K562 (cell line): ENCODE data around the gene CSAD. TPM values are rescaled to one million over a fixed set of nuclear protein-coding genes. Genes with fewer than 3 reads are reported as not detected.

Experiments used
- ATAC-seq: fragments of 200-7000 bp; cut with Tn5 transposase; 3 replicates; pipeline ENCODE4 v1.9.1; 2020; ENCODE audit warnings: moderate library complexity
- BruUV-seq: library from RNA; stranded (reverse); fragments of 400-500 nt; replicated peaks from 2 replicates; lab custom pipeline; 2021; lab: Mats Ljungman, UMichigan
- CTCF ChIA-PET: fragments of 300-600 bp; formaldehyde crosslinking; extraction: SDS; loops from one replicate; lab custom pipeline; 2021; ENCODE audit warnings: low intra/inter-chr PET ratio; lab: Yijun Ruan, JAX
- POLR2A ChIA-PET: fragments of 300-600, 350-650 bp; sonication (Branson Sonifier 250); formaldehyde crosslinking; extraction: SDS; loops from one replicate; lab custom pipeline; 2021; ENCODE audit warnings: antibody characterized with exemption, inconsistent platforms; lab: Yijun Ruan, JAX
- DNase-seq, 4 experiments: peaks; one replicate each; pipeline versions ENCODE4 v3.0.0 to v3.0.0-alpha.2; 2011 to 2018; ENCODE audit warnings: low spot score in 3 of 4, mixed read lengths in 3 of 4; ENCODE audit errors: extremely low read depth in 1 of 4
- FAIRE-seq: peaks from 2 replicates; lab custom pipeline; 2011; peaks lifted over from hg19 to GRCh38; lab: Jason Lieb, UNC
- H2AFZ ChIP-seq: 2 replicates; pipeline ENCODE4 v1.6.0; 2011; ENCODE audit warnings: low read depth, low read length, control low read depth, inconsistent platforms
- H3K27ac ChIP-seq: fragments of 200-600 bp; 3 replicates; pipeline ENCODE4 v1.8.0; 2011; ENCODE audit warnings: low read depth, mild to moderate bottlenecking, control low read depth, inconsistent platforms, low read length, moderate library complexity, mixed read lengths; ENCODE audit errors: extremely low read depth
- H3K27me3 ChIP-seq, 2 experiments: fragments of 300-600 bp in 1 of 2; 2 replicates in 1 of 2; 3 replicates in 1 of 2; pipeline versions ENCODE4 v1.6.0 to v1.8.0; 2011; ENCODE audit warnings: inconsistent platforms in 2 of 2, low read length in 2 of 2, mild to moderate bottlenecking in 1 of 2, mixed read lengths in 1 of 2, moderate library complexity in 1 of 2; ENCODE audit not compliant: control insufficient read depth in 2 of 2, insufficient read depth in 2 of 2
- H3K36me3 ChIP-seq: fragments of 300-600 bp; 3 replicates; pipeline ENCODE4 v1.8.0; 2011; ENCODE audit warnings: mild to moderate bottlenecking, low read length, inconsistent platforms; ENCODE audit not compliant: control insufficient read depth, insufficient read depth
- H3K4me1 ChIP-seq, 2 experiments: fragments of 200-600 bp in 1 of 2; replicated peaks in 1 of 2; 2 replicates in 1 of 2; 3 replicates in 1 of 2; pipeline versions ENCODE4 v1.5.1 to v1.8.0; 2011; ENCODE audit warnings: inconsistent platforms in 2 of 2, low read length in 2 of 2, mild to moderate bottlenecking in 1 of 2, mixed read lengths in 1 of 2, moderate library complexity in 1 of 2; ENCODE audit not compliant: control insufficient read depth in 2 of 2, insufficient read depth in 2 of 2
- H3K4me2 ChIP-seq: 2 replicates; pipeline ENCODE4 v1.6.1; 2011; ENCODE audit warnings: low read length, control low read depth, inconsistent platforms, mixed read lengths; ENCODE audit not compliant: insufficient read depth
- H3K4me3 ChIP-seq: fragments of 200-600 bp; sonication (generic), shearing (Covaris generic); 2 replicates; pipeline ENCODE4 v1.5.1; 2016; ENCODE audit warnings: control low read depth, inconsistent platforms
- H3K79me2 ChIP-seq: fragments of 200-600 bp; 3 replicates; pipeline ENCODE4 v1.8.0; 2011; ENCODE audit warnings: low read length, inconsistent platforms; ENCODE audit not compliant: control insufficient read depth, insufficient read depth
- H3K9ac ChIP-seq, 2 experiments: 2 replicates each; pipeline versions ENCODE4 v1.6.0 to v1.6.1; 2011; ENCODE audit warnings: low read depth in 2 of 2, low read length in 2 of 2, control low read depth in 1 of 2, inconsistent platforms in 1 of 2, mild to moderate bottlenecking in 1 of 2, mixed read lengths in 1 of 2; ENCODE audit not compliant: insufficient read depth in 1 of 2
- H3K9me1 ChIP-seq: one replicate; pipeline ENCODE4 v1.6.0; 2011; ENCODE audit warnings: inconsistent platforms, mild to moderate bottlenecking, low read length, moderate library complexity; ENCODE audit not compliant: control insufficient read depth, insufficient read depth
- H3K9me3 ChIP-seq: replicated peaks from 2 replicates; pipeline ENCODE4 v1.5.1; 2011; ENCODE audit warnings: low read depth, low read length, inconsistent platforms; ENCODE audit not compliant: control insufficient read depth, insufficient read depth
- H4K20me1 ChIP-seq: replicated peaks from 2 replicates; pipeline ENCODE4 v1.6.1; 2011; ENCODE audit warnings: low read length, inconsistent platforms, mixed read lengths; ENCODE audit not compliant: control insufficient read depth, insufficient read depth
- CBFB ChIP-seq: sonication (generic); formaldehyde crosslinking; IDR thresholded peaks from 2 replicates; pipeline ENCODE4 v1.4.0; 2020; ENCODE audit warnings: mild to moderate bottlenecking, missing genetic modification reagents
- DNMT1 ChIP-seq: fragments of 450-650 bp; IDR thresholded peaks from 2 replicates; pipeline ENCODE4 v1.6.1; 2016; ENCODE audit warnings: antibody characterized with exemption, mild to moderate bottlenecking
- DPF2 ChIP-seq: fragments of 450-650 bp; IDR thresholded peaks from 2 replicates; pipeline ENCODE4 v1.6.1; 2016
- KDM4B ChIP-seq, 2 experiments: fragments of 450-650 bp in 1 of 2; sonication (generic) in 1 of 2; IDR thresholded peaks; 2 replicates each; pipeline ENCODE4 v1.6.1; 2016 to 2017; ENCODE audit warnings: borderline replicate concordance in 2 of 2, antibody characterized with exemption in 1 of 2, low read depth in 1 of 2, mild to moderate bottlenecking in 1 of 2
- KLF16 ChIP-seq: IDR thresholded peaks from 2 replicates; pipeline ENCODE4 v1.6.1; 2016; ENCODE audit warnings: antibody characterized with exemption
- SMARCA4 ChIP-seq: fragments of 450-650 bp; IDR thresholded peaks from 2 replicates; pipeline ENCODE4 v1.6.1; 2016
- SMARCE1 ChIP-seq: fragments of 450-650 bp; IDR thresholded peaks from 2 replicates; pipeline ENCODE4 v1.7.1; 2016; ENCODE audit warnings: mild to moderate bottlenecking
- TAL1 ChIP-seq: fragments of 450-650 bp; IDR thresholded peaks from 2 replicates; pipeline ENCODE4 v1.6.1; 2016; ENCODE audit warnings: mild to moderate bottlenecking
- TEAD1 ChIP-seq, 2 experiments: fragments of 450-650 bp in 1 of 2; sonication (generic) in 1 of 2; formaldehyde crosslinking; IDR thresholded peaks; 2 replicates each; pipeline versions ENCODE4 v1.4.0 to v1.8.0; 2020 to 2022; ENCODE audit warnings: mild to moderate bottlenecking in 2 of 2, missing genetic modification reagents in 1 of 2
- ZNF551 ChIP-seq: fragments of 250-450 bp; sonication (Bioruptor Pico); IDR thresholded peaks from 2 replicates; pipeline ENCODE4 v1.5.0; 2021; ENCODE audit warnings: mild to moderate bottlenecking, moderate library complexity
- ZNF644 ChIP-seq: fragments of 200-800 bp; sonication (Bioruptor generic); IDR thresholded peaks from 2 replicates; pipeline ENCODE4 v1.6.1; 2016; ENCODE audit warnings: low read depth, missing genetic modification characterization, missing compliant biosample characterization
- WGBS: fragments of 100-300 bp; shearing (Covaris generic); methylation state at CpG from one replicate; pipeline ENCODE4 v1.1.6; 2016; ENCODE audit warnings: low coverage, mixed read lengths; ENCODE audit not compliant: insufficient coverage; ENCODE audit errors: missing lambda C conversion rate; 5-methylcytosine and 5-hydroxymethylcytosine counted together
- in situ Hi-C: fragments of 300-500 bp; cut with MboI; formaldehyde crosslinking; loops from 4 replicates; pipeline ENCODE4 v1.15.0; 2018; ENCODE audit warnings: inconsistent platforms, mixed read lengths
- intact Hi-C: fragments of 100-400 bp; cut with micrococcal nuclease; formaldehyde crosslinking; loops from 2 replicates; pipeline ENCODE4 v1.14.2; 2022
- polyA plus RNA-seq, 8 experiments: library from polyadenylated mRNA; depleted of rRNA in 4 of 8; stranded (reverse) in 5 of 8; unstranded in 3 of 8; fragments of >200 nt; fragmentation: Nextera tagmentation in 2 of 8; fragmentation: Illumina TruSeq in 1 of 8; extraction: Ambion mirVana in 2 of 8; extraction: Trizol in 1 of 8; gene quantifications; 2 replicates each; pipeline versions ENCODE4 v1.2.1 to v1.2.3, GENCODE V29; 2011 to 2014; ENCODE audit warnings: inconsistent platforms in 1 of 8, missing spikeins in 1 of 8
- total RNA-seq, 7 experiments: library from RNA; depleted of rRNA in 6 of 7; stranded (reverse); fragments of >200 nt in 6 of 7; fragmentation: Illumina TruSeq in 2 of 7; extraction: Trizol in 2 of 7; gene quantifications; 2 replicates each; pipeline versions ENCODE4 v1.2.1 to v1.2.3, GENCODE V29; 2011 to 2021; ENCODE audit warnings: low replicate concordance in 1 of 7
- TF ChIP-seq, protein P1 (sequence below), 2 experiments: fragments of 450-650 bp; IDR thresholded peaks; 2 replicates each; pipeline ENCODE4 v1.6.1; 2018; ENCODE audit warnings: mild to moderate bottlenecking in 2 of 2, low read depth in 1 of 2; ENCODE audit not compliant: partially characterized antibody in 2 of 2
- TF ChIP-seq, protein P2 (sequence below): fragments of 250-450 bp; sonication (Bioruptor Pico); IDR thresholded peaks from 2 replicates; pipeline ENCODE4 v1.4.0; 2020; ENCODE audit warnings: mild to moderate bottlenecking, moderate library complexity, borderline replicate concordance
- TF ChIP-seq, protein P3 (sequence below), 2 experiments: fragments of 250-450 bp in 1 of 2; fragments of 450-650 bp in 1 of 2; sonication (Bioruptor Pico) in 1 of 2; IDR thresholded peaks; 2 replicates each; pipeline versions ENCODE4 v1.6.1 to v1.8.0; 2016 to 2021; ENCODE audit warnings: mild to moderate bottlenecking in 2 of 2, moderate library complexity in 2 of 2, missing compliant biosample characterization in 1 of 2, missing genetic modification characterization in 1 of 2

CSAD gene
- total and polyA plus RNA-seq, 9 of the 15 experiments (the other 6 are each of a cell fraction or from before 2014, with no cell fraction given): 1.8 to 19.6 (median 8.1) TPM

DNA sequence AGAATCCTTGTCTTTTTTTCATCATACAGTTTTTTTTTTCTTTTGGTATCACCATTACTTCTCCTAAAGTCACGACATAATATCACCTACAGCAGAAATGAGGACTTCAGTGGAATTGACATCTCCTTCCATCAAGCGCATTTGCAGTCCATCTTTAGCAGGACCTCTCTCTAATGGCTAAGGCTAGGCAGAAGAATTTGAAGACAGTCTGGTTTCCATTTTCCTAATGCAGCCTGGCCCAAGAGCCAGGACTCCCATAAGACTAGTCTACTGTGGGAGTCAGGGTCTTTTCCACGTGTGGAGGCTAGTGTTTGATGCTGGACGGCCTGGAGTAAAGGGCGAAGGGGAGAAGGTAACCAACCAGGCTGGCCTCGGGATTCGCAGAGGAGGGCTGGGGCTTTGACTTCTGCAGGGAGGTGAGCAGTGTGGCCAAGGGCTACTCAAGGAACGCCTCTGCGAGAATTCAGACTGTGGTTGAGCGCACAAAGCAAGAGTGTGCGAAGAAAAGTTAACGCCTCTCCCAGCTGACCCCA lies 972 bp downstream of the CSAD start:
- Histone ChIP-seq H3K36me3 (peaks cover 31% of the 10 kb centered on the region), H3K27ac (peak overlapping the region; percentile 86), H3K4me2 (peak overlapping the region; percentile 92), H3K9me3 (peaks cover 5% of the 10 kb centered on the region), H3K9ac (peak overlapping the region; percentile 82 to 100), H3K9me1 (no peaks in the 10 kb centered on the region), H3K4me3 (peak overlapping the region; percentile 75), H3K4me1 (peaks cover 19 to 26% of the 10 kb centered on the region in 2 experiments; a peak in 4 of 5 replicates), H3K79me2 (peaks cover 34% of the 10 kb centered on the region), H4K20me1 (no peaks in the 10 kb centered on the region), H2AFZ (peak overlapping the region; percentile 87), H3K27me3 (no peaks in the 10 kb centered on the region)
- BruUV-seq: TSS peak; percentile 84
- FAIRE-seq (peak; percentile 51), DNase-seq (peak in 2 of 4 experiments; percentile 42 to 43), ATAC-seq (peak; percentile 56)
- in situ Hi-C loops: loop anchor here (10.0 kb wide), 1 partner anchor 755 kb away; no protein-coding TSS in a partner anchor
- ChIA-PET CTCF (interaction anchor here (0.7 kb wide), 1 partner anchor 14 kb away, joined by 4 read pairs; no protein-coding TSS in a partner anchor), POLR2A (interaction anchor here (0.9 to 2.3 kb wide), 6 partner anchors 8 to 41 kb away, joined by 3 to 8 read pairs (median 6); no protein-coding TSS in a partner anchor)
- intact Hi-C loops: loop anchor here (2.0 kb wide), 1 partner anchor 41 kb away; no protein-coding TSS in a partner anchor
- WGBS: 4% methylated on average over 12 of the region's 12 CpGs
- TF ChIP-seq DPF2: peak; percentile 3; the same call in 1 of the 2 replicates
- peak; percentile 42; the same call in 1 of the 2 replicates for TF ChIP-seq SMARCE1
- no peak for TF ChIP-seq KLF16
- peak; percentile 37; the same call in 1 of the 2 replicates for TF ChIP-seq SMARCA4
- no peak for TF ChIP-seq KDM4B (IDR thresholded peaks at IDR 0.05; ENCODE audit: borderline replicate concordance in 2 of 2, low read depth in 1 of 2)
- TF ChIP-seq, protein P1, sequence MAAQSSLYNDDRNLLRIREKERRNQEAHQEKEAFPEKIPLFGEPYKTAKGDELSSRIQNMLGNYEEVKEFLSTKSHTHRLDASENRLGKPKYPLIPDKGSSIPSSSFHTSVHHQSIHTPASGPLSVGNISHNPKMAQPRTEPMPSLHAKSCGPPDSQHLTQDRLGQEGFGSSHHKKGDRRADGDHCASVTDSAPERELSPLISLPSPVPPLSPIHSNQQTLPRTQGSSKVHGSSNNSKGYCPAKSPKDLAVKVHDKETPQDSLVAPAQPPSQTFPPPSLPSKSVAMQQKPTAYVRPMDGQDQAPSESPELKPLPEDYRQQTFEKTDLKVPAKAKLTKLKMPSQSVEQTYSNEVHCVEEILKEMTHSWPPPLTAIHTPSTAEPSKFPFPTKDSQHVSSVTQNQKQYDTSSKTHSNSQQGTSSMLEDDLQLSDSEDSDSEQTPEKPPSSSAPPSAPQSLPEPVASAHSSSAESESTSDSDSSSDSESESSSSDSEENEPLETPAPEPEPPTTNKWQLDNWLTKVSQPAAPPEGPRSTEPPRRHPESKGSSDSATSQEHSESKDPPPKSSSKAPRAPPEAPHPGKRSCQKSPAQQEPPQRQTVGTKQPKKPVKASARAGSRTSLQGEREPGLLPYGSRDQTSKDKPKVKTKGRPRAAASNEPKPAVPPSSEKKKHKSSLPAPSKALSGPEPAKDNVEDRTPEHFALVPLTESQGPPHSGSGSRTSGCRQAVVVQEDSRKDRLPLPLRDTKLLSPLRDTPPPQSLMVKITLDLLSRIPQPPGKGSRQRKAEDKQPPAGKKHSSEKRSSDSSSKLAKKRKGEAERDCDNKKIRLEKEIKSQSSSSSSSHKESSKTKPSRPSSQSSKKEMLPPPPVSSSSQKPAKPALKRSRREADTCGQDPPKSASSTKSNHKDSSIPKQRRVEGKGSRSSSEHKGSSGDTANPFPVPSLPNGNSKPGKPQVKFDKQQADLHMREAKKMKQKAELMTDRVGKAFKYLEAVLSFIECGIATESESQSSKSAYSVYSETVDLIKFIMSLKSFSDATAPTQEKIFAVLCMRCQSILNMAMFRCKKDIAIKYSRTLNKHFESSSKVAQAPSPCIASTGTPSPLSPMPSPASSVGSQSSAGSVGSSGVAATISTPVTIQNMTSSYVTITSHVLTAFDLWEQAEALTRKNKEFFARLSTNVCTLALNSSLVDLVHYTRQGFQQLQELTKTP (IDR thresholded peaks at IDR 0.05; ENCODE audit: low read depth in 1 of 2, partially characterized antibody in 2 of 2): peak; percentile 34 to 62
- TF ChIP-seq, protein P2, sequence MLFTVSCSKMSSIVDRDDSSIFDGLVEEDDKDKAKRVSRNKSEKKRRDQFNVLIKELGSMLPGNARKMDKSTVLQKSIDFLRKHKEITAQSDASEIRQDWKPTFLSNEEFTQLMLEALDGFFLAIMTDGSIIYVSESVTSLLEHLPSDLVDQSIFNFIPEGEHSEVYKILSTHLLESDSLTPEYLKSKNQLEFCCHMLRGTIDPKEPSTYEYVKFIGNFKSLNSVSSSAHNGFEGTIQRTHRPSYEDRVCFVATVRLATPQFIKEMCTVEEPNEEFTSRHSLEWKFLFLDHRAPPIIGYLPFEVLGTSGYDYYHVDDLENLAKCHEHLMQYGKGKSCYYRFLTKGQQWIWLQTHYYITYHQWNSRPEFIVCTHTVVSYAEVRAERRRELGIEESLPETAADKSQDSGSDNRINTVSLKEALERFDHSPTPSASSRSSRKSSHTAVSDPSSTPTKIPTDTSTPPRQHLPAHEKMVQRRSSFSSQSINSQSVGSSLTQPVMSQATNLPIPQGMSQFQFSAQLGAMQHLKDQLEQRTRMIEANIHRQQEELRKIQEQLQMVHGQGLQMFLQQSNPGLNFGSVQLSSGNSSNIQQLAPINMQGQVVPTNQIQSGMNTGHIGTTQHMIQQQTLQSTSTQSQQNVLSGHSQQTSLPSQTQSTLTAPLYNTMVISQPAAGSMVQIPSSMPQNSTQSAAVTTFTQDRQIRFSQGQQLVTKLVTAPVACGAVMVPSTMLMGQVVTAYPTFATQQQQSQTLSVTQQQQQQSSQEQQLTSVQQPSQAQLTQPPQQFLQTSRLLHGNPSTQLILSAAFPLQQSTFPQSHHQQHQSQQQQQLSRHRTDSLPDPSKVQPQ (CRISPR knock-in tag): no peak
- TF ChIP-seq TAL1: 0 out of 2 replicates have a peak, but pooled peaks have one; percentile 10
- TF ChIP-seq DNMT1: no peak
- TF ChIP-seq, protein P3, sequence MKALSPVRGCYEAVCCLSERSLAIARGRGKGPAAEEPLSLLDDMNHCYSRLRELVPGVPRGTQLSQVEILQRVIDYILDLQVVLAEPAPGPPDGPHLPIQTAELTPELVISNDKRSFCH (CRISPR knock-in tag; IDR thresholded peaks at IDR 0.05): no peak
- TF ChIP-seq, protein P3 (tag; IDR thresholded peaks at IDR 0.05): 0 out of 2 replicates have a peak, but pooled peaks have one; percentile 37
- TF ChIP-seq ZNF644 (tag): 0 out of 2 replicates have a peak, but pooled peaks have one; percentile 1
- TF ChIP-seq CBFB (CRISPR knock-in tag): 0 out of 2 replicates have a peak, but pooled peaks have one; percentile 38
- TF ChIP-seq TEAD1 (CRISPR knock-in tag; IDR thresholded peaks at IDR 0.05): 0 out of 4 replicates have a peak, but pooled peaks of 1 of the 2 experiments have one; percentile 15
- TF ChIP-seq ZNF551 (CRISPR knock-in tag): no peak
